Measurements from ENCODE around the gene GHITM. TPM values are rescaled to one million over a fixed set of nuclear protein-coding genes. Genes with fewer than 3 reads are reported as not detected.
A peak's percentile ranks its signal among the peaks of the same experiment; 100 is the strongest.

The GHITM gene
- total and polyA plus RNA-seq, 2 of the 8 experiments (the other 6 are each of a cell fraction or from before 2014, with no cell fraction given) = 86.2 to 97.0 TPM

DNA sequence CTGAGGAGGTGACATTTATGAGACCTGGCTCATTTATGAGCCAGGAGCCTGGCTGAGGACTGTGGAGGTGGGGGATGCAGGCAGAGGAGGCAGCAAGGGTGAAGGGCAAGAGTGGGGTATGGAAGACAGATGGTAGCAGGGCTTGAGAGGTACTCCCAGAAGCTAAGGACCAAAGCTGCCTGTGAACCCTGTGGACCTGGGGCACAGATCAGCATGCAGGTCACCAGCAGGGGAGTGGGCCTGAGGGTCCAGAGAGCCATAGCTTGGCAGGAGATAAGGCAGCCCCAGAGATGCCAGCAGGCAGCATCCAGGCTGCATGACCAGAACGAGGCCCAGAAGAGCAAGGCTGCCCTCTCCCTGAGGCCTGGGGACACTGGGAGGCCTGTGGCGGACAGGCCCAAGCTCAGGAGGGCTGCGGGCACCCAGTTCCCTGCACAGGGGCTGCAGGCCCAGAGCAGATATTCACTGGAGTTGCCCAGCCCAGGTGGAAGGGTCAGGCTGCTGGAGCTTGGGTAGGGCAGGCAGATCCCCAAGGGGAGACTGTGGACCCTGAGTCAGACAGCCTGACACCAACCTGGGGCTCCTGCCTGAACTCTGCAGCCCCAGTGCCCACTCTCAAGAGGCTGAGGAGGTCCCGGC lies 37.6 kb downstream of the GHITM start:
- Histone ChIP-seq H3K27ac (ENCODE audit: low read depth, low read length) (no peak overlapping the region), H3K23ac (ENCODE audit: insufficient read length) (no peak overlapping the region), H3K14ac (ENCODE audit: insufficient read length) (no peak overlapping the region), H2BK20ac (ENCODE audit: low read length) (no peak overlapping the region), H2BK120ac (replicated peaks; ENCODE audit: low read depth, low read length) (no peak overlapping the region), H4K20me1 (replicated peaks in 1 of 2; ENCODE audit: control insufficient read depth in 1 of 2, insufficient read depth in 2 of 2, low read length in 2 of 2) (peaks cover 0 to 7% of the 10 kb centered on the region in 2 experiments), H4K91ac (replicated peaks; ENCODE audit: insufficient read length, low read length) (no peak overlapping the region), H3K56ac (replicated peaks; ENCODE audit: insufficient read length, low read depth, low read length) (no peak overlapping the region), H3K36me3 (ENCODE audit: control insufficient read depth in 2 of 4, insufficient read depth in 4 of 4, low read length in 3 of 4) (no peaks in the 10 kb centered on the region), H2BK15ac (ENCODE audit: low read length) (no peak overlapping the region), H3K4ac (replicated peaks; ENCODE audit: insufficient read length, low read depth, low read length) (no peak overlapping the region), H3K79me1 (ENCODE audit: low read depth, low read length) (no peaks in the 10 kb centered on the region), H4K8ac (ENCODE audit: extremely low read depth, insufficient read depth, low read length) (no peak overlapping the region; the same call in 1 of the 2 replicates), H3K27me3 (replicated peaks in 1 of 4; ENCODE audit: control insufficient read depth in 3 of 4, extremely low read depth in 1 of 4, insufficient read depth in 3 of 4, low read length in 3 of 4) (no peaks in the 10 kb centered on the region), H2BK12ac (ENCODE audit: low read depth, low read length) (no peak overlapping the region), H2AFZ (ENCODE audit: low read length) (peak overlapping the region; percentile 31; the same call in 1 of the 2 replicates), H4K5ac (ENCODE audit: insufficient read length, low read depth, low read length) (no peak overlapping the region), H3K4me2 (ENCODE audit: insufficient read depth in 1 of 2, low read depth in 2 of 2, low read length in 2 of 2) (no peak overlapping the region), H3K9me3 (ENCODE audit: insufficient read depth in 2 of 2, low read depth in 1 of 2, low read length in 1 of 2) (peaks cover 0 to 7% of the 10 kb centered on the region in 2 experiments; a peak in 1 of 4 replicates), H3K18ac (ENCODE audit: extremely low read depth, low read length) (no peak overlapping the region), H3K79me2 (ENCODE audit: control insufficient read depth in 1 of 2, insufficient read depth in 2 of 2, low read length in 2 of 2) (no peaks in the 10 kb centered on the region), H3K4me1 (replicated peaks in 1 of 4; ENCODE audit: control insufficient read depth in 3 of 4, insufficient read depth in 4 of 4, low read length in 3 of 4) (peaks cover 0 to 2% (median 0%) of the 10 kb centered on the region in 4 experiments; a peak in 2 of 7 replicates), H3K9ac (replicated peaks in 1 of 4; ENCODE audit: extremely low read depth in 1 of 4, low read depth in 3 of 4, low read length in 3 of 4) (no peak overlapping the region), H2AK5ac (ENCODE audit: low read depth, low read length) (no peak overlapping the region), H2BK5ac (ENCODE audit: low read depth, low read length) (no peak overlapping the region), H3K4me3 (ENCODE audit: extremely low read depth in 1 of 4, insufficient read depth in 2 of 4, low read depth in 3 of 4, low read length in 4 of 4) (no peak overlapping the region), H3K23me2 (ENCODE audit: low read depth, low read length) (peaks cover 9% of the 10 kb centered on the region)
- POLR2A ChIA-PET (ENCODE audit: partially characterized antibody) = no interaction called here
- WGBS, 2 experiments (ENCODE audit: extremely low coverage in 1 of 2, insufficient coverage in 1 of 2, insufficient read length in 1 of 2, insufficient replicate concordance in 2 of 2, low coverage in 1 of 2, low lambda C conversion rate in 2 of 2, missing lambda C conversion rate in 1 of 2) = 92% methylated on average over 3 of the region's 4 CpGs; no CpG with 5 or more reads in 1 of the 2 experiments
- CTCF ChIA-PET (ENCODE audit: partially characterized antibody) = interaction anchor here (0.8 to 1.5 kb wide), 4 partner anchors 21 to 363 kb away, joined by 3 to 6 read pairs (median 4); no protein-coding TSS in a partner anchor
- DNase-seq (ENCODE audit: low read depth in 1 of 2, low spot score in 2 of 2) = peak in 1 of 2 experiments; percentile 46
- TF ChIP-seq SP1 (IDR thresholded peaks at IDR 0.05; ENCODE audit: low read depth, low read length) (no peak), ASH2L (IDR thresholded peaks at IDR 0.05; ENCODE audit: low read length) (no peak), RAD21 (IDR thresholded peaks at IDR 0.05 in 1 of 2, conservative IDR thresholded peaks at IDR 0.05 in 1 of 2; ENCODE audit: low read depth in 2 of 2, low read length in 2 of 2) (0 out of 4 replicates have a peak, but pooled peaks of 1 of the 2 experiments have one; percentile 9), TAF1 (IDR thresholded peaks at IDR 0.05; ENCODE audit: low read depth, low read length) (no peak)
- FAIRE-seq = no peak

Data from H1 (cell line).